ENCODE results near the gene CYB5R4.

GRCh38 chr6:83976871-83977270 lies 117.4 kb downstream of the CYB5R4 start:
- TF ChIP-seq NBN (conservative IDR thresholded peaks at IDR 0.05) (no peak), TARDBP (CRISPR knock-in tag; IDR thresholded peaks at IDR 0.05) (no peak), EHMT2 (IDR thresholded peaks at IDR 0.05; ENCODE audit: borderline replicate concordance, low read depth, low read length) (no peak), MED13 (CRISPR knock-in tag; IDR thresholded peaks at IDR 0.05) (no peak), TP53 (CRISPR knock-in tag; conservative IDR thresholded peaks at IDR 0.05) (no peak), ZKSCAN1 (IDR thresholded peaks at IDR 0.05; ENCODE audit: low read length) (no peak), POLR2A (IDR thresholded peaks at IDR 0.05; ENCODE audit: insufficient read depth in 1 of 2, low read depth in 2 of 2, low read length in 2 of 2) (no peak), MYNN (CRISPR knock-in tag; IDR thresholded peaks at IDR 0.05; ENCODE audit: low read depth) (no peak), ZNF484 (CRISPR knock-in tag; IDR thresholded peaks at IDR 0.05; ENCODE audit: borderline replicate concordance, low read depth) (no peak), PHF8 (CRISPR knock-in tag; IDR thresholded peaks at IDR 0.05) (no peak)
- TF ChIP-seq, protein P1, sequence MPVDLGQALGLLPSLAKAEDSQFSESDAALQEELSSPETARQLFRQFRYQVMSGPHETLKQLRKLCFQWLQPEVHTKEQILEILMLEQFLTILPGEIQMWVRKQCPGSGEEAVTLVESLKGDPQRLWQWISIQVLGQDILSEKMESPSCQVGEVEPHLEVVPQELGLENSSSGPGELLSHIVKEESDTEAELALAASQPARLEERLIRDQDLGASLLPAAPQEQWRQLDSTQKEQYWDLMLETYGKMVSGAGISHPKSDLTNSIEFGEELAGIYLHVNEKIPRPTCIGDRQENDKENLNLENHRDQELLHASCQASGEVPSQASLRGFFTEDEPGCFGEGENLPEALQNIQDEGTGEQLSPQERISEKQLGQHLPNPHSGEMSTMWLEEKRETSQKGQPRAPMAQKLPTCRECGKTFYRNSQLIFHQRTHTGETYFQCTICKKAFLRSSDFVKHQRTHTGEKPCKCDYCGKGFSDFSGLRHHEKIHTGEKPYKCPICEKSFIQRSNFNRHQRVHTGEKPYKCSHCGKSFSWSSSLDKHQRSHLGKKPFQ (CRISPR knock-in tag; IDR thresholded peaks at IDR 0.05; ENCODE audit: insufficient replicate concordance): no peak

Data from HepG2 (cell line).